Chondrocyte (in vitro differentiated cells): Measurements from ENCODE around the gene DCTN2. TPM values are rescaled to one million over a fixed set of nuclear protein-coding genes. Genes with fewer than 3 reads are reported as not detected.
A peak's percentile ranks its signal among the peaks of the same experiment; 100 is the strongest.

Experiments used
- DNase-seq: peaks from one replicate; pipeline ENCODE4 v3.0.0; 2021; ENCODE audit warnings: mixed read lengths, low spot score
- H3K27ac Mint-ChIP-seq: one replicate; pipeline ENCODE4 v1.8.0; 2021; ENCODE audit warnings: mild to moderate bottlenecking, moderate library complexity, mixed read lengths; ENCODE audit not compliant: unreplicated experiment
- H3K27me3 Mint-ChIP-seq: 2 replicates; pipeline ENCODE4 v1.8.0; 2021; ENCODE audit warnings: low read depth, mixed read lengths
- H3K36me3 Mint-ChIP-seq: 2 replicates; pipeline ENCODE4 v1.8.0; 2021; ENCODE audit warnings: low read depth, mixed read lengths
- H3K4me1 Mint-ChIP-seq: 2 replicates; pipeline ENCODE4 v1.8.0; 2021; ENCODE audit warnings: low read depth, mild to moderate bottlenecking, mixed read lengths
- H3K4me3 Mint-ChIP-seq: one replicate; pipeline ENCODE4 v1.8.0; 2021; ENCODE audit warnings: mild to moderate bottlenecking, moderate library complexity, mixed read lengths; ENCODE audit not compliant: unreplicated experiment
- H3K9me3 Mint-ChIP-seq: 2 replicates; pipeline ENCODE4 v1.8.0; 2021; ENCODE audit warnings: low read depth, mixed read lengths
- CTCF ChIP-seq: fragments of 200-600 bp; sonication (generic); IDR thresholded peaks from 2 replicates; pipeline ENCODE4 v1.5.0; 2021; ENCODE audit warnings: antibody characterized with exemption, mild to moderate bottlenecking, moderate library complexity
- total RNA-seq: library from RNA; stranded (reverse); gene quantifications from 3 replicates; pipeline ENCODE4 v1.2.1, GENCODE V29; 2021

DCTN2 gene
- total RNA-seq, 1 donor from 2014 or later: 112 TPM

DNA sequence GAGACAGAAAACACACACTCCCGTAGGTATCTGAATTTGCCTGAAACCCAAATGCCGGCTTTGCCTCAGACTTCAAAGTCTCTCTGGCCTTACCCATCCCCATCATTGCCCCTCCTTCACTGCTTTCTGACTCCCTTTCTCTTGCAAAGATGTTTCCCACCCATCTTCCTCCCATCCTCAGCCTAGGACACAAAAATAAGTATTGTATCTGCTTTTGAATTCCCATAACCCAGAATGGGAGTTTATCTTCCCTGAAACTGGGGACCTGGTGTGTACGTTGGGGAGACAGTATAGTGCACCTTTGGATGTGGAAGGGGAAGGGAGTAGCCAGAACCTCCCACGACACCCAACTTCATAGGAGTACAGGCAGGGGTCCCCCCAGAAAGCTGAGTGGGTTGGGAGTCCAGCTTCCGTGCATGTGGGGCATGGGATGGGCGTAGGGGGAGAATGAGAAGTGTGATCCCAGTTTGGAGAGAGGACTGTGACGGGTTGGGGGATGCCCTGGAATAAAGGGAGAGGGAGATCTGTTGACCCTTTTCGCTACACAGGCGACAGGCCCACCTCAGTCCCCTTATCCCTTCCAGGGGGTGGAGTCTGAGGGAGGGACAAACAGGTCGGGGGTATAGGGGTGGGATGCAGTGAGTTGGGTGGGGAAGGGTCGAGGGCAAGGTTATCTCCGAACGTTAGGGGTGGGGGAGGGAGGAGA is 2.4 kb upstream of the DCTN2 start:
- Mint-ChIP-seq H3K27me3 (peaks cover 10% of the 10 kb centered on the region), H3K27ac (peak overlapping the region; percentile 38), H3K36me3 (peaks cover 5% of the 10 kb centered on the region), H3K9me3 (no peaks in the 10 kb centered on the region), H3K4me1 (peaks cover 68% of the 10 kb centered on the region), H3K4me3 (peak overlapping the region; percentile 80)
- no peak for TF ChIP-seq CTCF
- no peak for DNase-seq

- Mint-ChIP-seq H3K36me3 (peaks cover 3% of the 10 kb centered on the region), H3K4me3 (no peak overlapping the region), H3K27me3 (peaks cover 10% of the 10 kb centered on the region), H3K27ac (no peak overlapping the region), H3K4me1 (peaks cover 68% of the 10 kb centered on the region), H3K9me3 (no peaks in the 10 kb centered on the region)
- no peak for DNase-seq
- no peak for TF ChIP-seq CTCF
These were observed 1.5 kb upstream of the DCTN2 start for GRCh38 chr12:57548488-57548887.

DNA sequence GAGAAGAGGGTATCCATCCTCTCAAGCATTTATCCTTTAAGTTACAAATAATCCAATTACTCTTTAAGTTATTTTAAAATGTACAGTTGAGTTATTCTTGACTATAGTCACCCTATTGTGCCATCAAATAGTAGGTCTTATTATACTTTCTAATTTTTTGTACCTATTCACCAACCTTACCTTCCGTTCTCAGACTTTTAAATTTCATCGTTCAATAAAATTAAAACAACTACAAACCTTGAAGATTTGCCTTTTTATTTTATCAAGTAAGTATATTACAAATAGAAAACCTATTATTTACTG is 972 bp upstream of the DCTN2 start:
- H3K9me3 Mint-ChIP-seq: no peaks in the 10 kb centered on the region
- no peak overlapping the region for H3K4me3 Mint-ChIP-seq
- TF ChIP-seq CTCF: no peak
- DNase-seq: no peak
- H3K36me3 Mint-ChIP-seq: peaks cover 4% of the 10 kb centered on the region
- peaks cover 65% of the 10 kb centered on the region for H3K4me1 Mint-ChIP-seq
- H3K27me3 Mint-ChIP-seq: peaks cover 10% of the 10 kb centered on the region
- no peak overlapping the region for H3K27ac Mint-ChIP-seq

DNA sequence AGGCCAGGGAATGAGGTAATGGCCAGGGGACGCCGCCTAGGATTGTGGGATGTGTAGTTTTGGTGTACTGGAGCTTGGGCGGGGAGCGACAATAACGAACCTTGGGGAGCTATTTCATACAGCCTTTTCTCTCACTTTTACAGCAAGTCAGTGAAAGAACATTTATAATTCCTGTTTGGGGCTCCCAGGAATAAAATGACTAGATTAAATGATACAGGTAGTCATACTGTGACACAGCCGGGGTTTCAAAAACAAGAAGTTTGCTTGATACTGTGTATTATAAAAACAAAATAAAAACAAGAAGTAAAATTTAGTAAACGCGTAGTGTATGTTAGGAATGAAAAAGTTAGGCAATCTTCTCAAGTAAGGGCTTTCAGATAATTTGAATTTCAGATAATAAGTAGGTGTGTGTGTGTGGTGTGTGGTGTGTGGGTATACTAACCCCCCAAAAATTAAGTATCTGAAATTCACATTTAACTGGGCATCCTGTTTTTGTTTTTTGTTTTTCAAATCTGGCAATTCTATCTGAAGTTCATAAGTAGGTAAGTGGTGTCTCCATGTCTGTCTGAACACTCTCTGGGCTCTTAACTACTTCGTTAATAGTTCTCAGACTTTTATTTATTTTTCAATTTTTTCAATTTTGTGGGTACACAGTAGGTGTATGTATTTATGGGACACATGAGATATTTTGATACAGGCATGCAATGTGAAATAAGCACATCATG is 458 bp upstream of the DCTN2 start:
- Mint-ChIP-seq H3K9me3 (no peaks in the 10 kb centered on the region), H3K4me3 (peak overlapping the region; percentile 99), H3K36me3 (peaks cover 4% of the 10 kb centered on the region), H3K4me1 (peaks cover 60% of the 10 kb centered on the region), H3K27ac (no peak overlapping the region), H3K27me3 (peaks cover 10% of the 10 kb centered on the region)
- no peak for TF ChIP-seq CTCF
- DNase-seq: no peak

DNA sequence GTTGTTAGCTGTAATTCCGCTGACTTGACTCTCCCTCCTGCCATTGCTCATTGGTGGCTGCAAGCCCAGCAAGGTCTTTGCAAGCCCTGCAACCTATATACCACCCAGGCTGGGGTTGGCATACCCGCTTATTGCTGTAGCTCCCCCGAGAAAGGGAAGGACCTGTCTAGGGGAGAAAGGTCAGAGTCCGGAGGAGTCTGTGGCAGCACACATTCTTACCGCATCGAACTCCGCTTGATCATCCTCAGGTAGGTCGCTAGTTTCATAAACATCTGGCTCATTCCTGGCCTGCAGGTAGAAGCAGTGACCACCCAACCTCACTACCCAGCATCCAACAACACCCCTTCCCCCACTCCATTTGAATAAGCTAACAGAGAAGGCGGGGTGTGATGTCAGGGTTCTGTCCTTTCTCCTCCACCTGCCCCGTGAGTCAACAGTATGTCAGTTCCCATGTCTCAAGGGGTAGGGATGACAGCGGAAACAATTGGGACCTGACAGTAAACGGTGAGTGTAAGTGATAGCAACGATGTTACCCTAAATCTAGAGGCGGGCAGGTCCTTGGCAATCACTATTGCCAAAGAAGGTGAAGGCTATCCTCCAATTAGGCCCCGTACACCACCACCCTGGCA is 1.1 kb downstream of the DCTN2 start:
- DNase-seq: no peak
- peak overlapping the region; percentile 99 for H3K4me3 Mint-ChIP-seq
- peak overlapping the region; percentile 97 for H3K27ac Mint-ChIP-seq
- H3K27me3 Mint-ChIP-seq: peaks cover 10% of the 10 kb centered on the region
- no peaks in the 10 kb centered on the region for H3K9me3 Mint-ChIP-seq
- H3K4me1 Mint-ChIP-seq: peaks cover 51% of the 10 kb centered on the region
- no peak for TF ChIP-seq CTCF
- peaks cover 5% of the 10 kb centered on the region for H3K36me3 Mint-ChIP-seq
